Measurements from ENCODE around the gene METTL26. TPM values are rescaled to one million over a fixed set of nuclear protein-coding genes. Genes with fewer than 3 reads are reported as not detected.
A peak's percentile ranks its signal among the peaks of the same experiment; 100 is the strongest.

The METTL26 gene
- total and polyA plus RNA-seq, 10 of the 15 experiments (the other 5 are each of a cell fraction or from before 2014, with no cell fraction given), result 5.4 to 163 (median 79.3) TPM

DNA sequence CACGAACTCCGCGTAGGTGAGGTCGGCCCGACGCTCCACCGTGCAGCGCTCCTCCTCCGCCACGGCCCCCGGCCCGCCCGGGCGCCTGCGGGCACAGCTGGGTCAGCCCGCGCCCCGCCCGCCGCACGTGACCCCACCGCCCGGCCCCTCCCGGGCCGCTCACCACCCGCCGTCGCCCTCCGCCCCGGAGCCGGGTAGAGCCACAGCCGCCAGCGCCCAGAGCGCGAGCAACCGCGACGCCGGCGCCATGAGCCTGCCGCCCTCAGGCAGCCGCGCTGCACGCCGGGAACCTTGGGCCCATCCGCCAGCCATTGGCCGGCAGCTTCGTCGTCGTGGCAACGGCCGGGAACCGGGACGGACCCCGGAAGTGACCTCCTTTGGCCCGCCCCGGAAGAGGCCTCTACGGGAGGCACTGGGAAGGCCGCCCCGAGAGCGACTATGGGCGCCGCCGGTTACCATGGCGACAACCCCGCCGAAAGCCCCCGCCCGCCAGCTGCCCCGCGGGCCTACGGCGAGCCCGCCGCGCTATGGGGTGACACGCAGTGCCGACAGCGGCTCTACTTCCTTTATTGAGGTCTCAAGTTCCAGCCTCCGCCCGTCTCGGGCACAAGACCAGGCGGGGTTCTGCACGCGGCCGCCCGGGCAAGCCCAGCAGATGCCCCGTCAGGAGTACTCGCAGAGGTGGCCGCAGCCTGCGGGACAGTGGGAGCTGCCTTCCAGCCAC lies 48.1 kb upstream of the METTL26 start, which contains the start of gene JMJD8 (continued):
- TF ChIP-seq, protein P1, sequence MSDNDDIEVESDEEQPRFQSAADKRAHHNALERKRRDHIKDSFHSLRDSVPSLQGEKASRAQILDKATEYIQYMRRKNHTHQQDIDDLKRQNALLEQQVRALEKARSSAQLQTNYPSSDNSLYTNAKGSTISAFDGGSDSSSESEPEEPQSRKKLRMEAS (IDR thresholded peaks at IDR 0.05; ENCODE audit: low read depth, low read length), result peak; percentile 90
- TF ChIP-seq, protein P2, sequence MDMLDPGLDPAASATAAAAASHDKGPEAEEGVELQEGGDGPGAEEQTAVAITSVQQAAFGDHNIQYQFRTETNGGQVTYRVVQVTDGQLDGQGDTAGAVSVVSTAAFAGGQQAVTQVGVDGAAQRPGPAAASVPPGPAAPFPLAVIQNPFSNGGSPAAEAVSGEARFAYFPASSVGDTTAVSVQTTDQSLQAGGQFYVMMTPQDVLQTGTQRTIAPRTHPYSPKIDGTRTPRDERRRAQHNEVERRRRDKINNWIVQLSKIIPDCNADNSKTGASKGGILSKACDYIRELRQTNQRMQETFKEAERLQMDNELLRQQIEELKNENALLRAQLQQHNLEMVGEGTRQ (IDR thresholded peaks at IDR 0.05; ENCODE audit: borderline replicate concordance, low read depth, low read length), result no peak
- TF ChIP-seq, protein P3, sequence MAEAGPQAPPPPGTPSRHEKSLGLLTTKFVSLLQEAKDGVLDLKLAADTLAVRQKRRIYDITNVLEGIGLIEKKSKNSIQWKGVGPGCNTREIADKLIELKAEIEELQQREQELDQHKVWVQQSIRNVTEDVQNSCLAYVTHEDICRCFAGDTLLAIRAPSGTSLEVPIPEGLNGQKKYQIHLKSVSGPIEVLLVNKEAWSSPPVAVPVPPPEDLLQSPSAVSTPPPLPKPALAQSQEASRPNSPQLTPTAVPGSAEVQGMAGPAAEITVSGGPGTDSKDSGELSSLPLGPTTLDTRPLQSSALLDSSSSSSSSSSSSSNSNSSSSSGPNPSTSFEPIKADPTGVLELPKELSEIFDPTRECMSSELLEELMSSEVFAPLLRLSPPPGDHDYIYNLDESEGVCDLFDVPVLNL (IDR thresholded peaks at IDR 0.05; ENCODE audit: low read depth, low read length), result no peak
- TF ChIP-seq POLR2AphosphoS5 (IDR thresholded peaks at IDR 0.05; ENCODE audit: low read length) (0 out of 2 replicates have a peak, but pooled peaks have one; percentile 79), TCF3 (IDR thresholded peaks at IDR 0.05; ENCODE audit: borderline replicate concordance, insufficient read depth, low read depth, low read length) (peak; percentile 26; the same call in 1 of the 2 replicates), FOXK2 (IDR thresholded peaks at IDR 0.05) (no peak), DPF2 (IDR thresholded peaks at IDR 0.05) (peak; percentile 70; the same call in 1 of the 2 replicates), CREB1 (IDR thresholded peaks at IDR 0.05; ENCODE audit: low read depth) (peak; percentile 92), GATAD2B (conservative IDR thresholded peaks at IDR 0.05; ENCODE audit: low read depth) (peak; percentile 52; the same call in 1 of the 2 replicates), BACH1 (IDR thresholded peaks at IDR 0.05; ENCODE audit: borderline replicate concordance) (no peak; the same call in 1 of the 2 replicates), SRF (IDR thresholded peaks at IDR 0.05; ENCODE audit: low read depth in 2 of 2, low read length in 2 of 2) (peak; percentile 84 to 89), MEF2A (IDR thresholded peaks at IDR 0.05; ENCODE audit: insufficient read depth, low read depth, low read length) (0 out of 2 replicates have a peak, but pooled peaks have one; percentile 27), SMAD5 (IDR thresholded peaks at IDR 0.05; ENCODE audit: low read depth) (0 out of 2 replicates have a peak, but pooled peaks have one; percentile 45), HDAC6 (IDR thresholded peaks at IDR 0.05; ENCODE audit: unreplicated experiment) (peak; percentile 58), ZSCAN29 (IDR thresholded peaks at IDR 0.05) (0 out of 2 replicates have a peak, but pooled peaks have one; percentile 20), TCF7 (IDR thresholded peaks at IDR 0.05; ENCODE audit: borderline replicate concordance) (no peak), SIX5 (IDR thresholded peaks at IDR 0.05; ENCODE audit: low read depth, low read length, severe bottlenecking) (peak; percentile 53), MEF2B (IDR thresholded peaks at IDR 0.05; ENCODE audit: partially characterized antibody, poor library complexity, severe bottlenecking) (peak; percentile 68), POLR2A (IDR thresholded peaks at IDR 0.05; ENCODE audit: low read depth, low read length) (peak; percentile 92), PAX5 (IDR thresholded peaks at IDR 0.05; ENCODE audit: borderline replicate concordance, low read depth, low read length) (peak; percentile 71; the same call in 1 of the 2 replicates)
- TF ChIP-seq, protein P4, sequence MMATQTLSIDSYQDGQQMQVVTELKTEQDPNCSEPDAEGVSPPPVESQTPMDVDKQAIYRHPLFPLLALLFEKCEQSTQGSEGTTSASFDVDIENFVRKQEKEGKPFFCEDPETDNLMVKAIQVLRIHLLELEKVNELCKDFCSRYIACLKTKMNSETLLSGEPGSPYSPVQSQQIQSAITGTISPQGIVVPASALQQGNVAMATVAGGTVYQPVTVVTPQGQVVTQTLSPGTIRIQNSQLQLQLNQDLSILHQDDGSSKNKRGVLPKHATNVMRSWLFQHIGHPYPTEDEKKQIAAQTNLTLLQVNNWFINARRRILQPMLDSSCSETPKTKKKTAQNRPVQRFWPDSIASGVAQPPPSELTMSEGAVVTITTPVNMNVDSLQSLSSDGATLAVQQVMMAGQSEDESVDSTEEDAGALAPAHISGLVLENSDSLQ (IDR thresholded peaks at IDR 0.05), result peak; percentile 64; the same call in 1 of the 2 replicates
- TF ChIP-seq, protein P5, sequence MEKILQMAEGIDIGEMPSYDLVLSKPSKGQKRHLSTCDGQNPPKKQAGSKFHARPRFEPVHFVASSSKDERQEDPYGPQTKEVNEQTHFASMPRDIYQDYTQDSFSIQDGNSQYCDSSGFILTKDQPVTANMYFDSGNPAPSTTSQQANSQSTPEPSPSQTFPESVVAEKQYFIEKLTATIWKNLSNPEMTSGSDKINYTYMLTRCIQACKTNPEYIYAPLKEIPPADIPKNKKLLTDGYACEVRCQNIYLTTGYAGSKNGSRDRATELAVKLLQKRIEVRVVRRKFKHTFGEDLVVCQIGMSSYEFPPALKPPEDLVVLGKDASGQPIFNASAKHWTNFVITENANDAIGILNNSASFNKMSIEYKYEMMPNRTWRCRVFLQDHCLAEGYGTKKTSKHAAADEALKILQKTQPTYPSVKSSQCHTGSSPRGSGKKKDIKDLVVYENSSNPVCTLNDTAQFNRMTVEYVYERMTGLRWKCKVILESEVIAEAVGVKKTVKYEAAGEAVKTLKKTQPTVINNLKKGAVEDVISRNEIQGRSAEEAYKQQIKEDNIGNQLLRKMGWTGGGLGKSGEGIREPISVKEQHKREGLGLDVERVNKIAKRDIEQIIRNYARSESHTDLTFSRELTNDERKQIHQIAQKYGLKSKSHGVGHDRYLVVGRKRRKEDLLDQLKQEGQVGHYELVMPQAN (conservative IDR thresholded peaks at IDR 0.05), result peak; percentile 74; the same call in 1 of the 2 replicates
- TF ChIP-seq, protein P6, sequence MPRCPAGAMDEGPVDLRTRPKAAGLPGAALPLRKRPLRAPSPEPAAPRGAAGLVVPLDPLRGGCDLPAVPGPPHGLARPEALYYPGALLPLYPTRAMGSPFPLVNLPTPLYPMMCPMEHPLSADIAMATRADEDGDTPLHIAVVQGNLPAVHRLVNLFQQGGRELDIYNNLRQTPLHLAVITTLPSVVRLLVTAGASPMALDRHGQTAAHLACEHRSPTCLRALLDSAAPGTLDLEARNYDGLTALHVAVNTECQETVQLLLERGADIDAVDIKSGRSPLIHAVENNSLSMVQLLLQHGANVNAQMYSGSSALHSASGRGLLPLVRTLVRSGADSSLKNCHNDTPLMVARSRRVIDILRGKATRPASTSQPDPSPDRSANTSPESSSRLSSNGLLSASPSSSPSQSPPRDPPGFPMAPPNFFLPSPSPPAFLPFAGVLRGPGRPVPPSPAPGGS (IDR thresholded peaks at IDR 0.05; ENCODE audit: borderline replicate concordance, insufficient read depth, low read depth, low read length, poor library complexity, severe bottlenecking), result peak; percentile 88

All from GM12878 (cell line).